GM18858 (cell line): Measurements from ENCODE around the gene B3GNT7.
"Not testable (repeated sequence)": the region's sequence is repeated elsewhere in the genome, so short reads cannot be mapped to it uniquely, and the experiment has no call there.

Experiments
- ATAC-seq: cut with Tn5 transposase; IDR thresholded peaks from one replicate; pipeline ENCODE4 v1.9.1; 2021; ENCODE audit not compliant: unreplicated experiment

Gene B3GNT7, protein sequence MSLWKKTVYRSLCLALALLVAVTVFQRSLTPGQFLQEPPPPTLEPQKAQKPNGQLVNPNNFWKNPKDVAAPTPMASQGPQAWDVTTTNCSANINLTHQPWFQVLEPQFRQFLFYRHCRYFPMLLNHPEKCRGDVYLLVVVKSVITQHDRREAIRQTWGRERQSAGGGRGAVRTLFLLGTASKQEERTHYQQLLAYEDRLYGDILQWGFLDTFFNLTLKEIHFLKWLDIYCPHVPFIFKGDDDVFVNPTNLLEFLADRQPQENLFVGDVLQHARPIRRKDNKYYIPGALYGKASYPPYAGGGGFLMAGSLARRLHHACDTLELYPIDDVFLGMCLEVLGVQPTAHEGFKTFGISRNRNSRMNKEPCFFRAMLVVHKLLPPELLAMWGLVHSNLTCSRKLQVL

DNA sequence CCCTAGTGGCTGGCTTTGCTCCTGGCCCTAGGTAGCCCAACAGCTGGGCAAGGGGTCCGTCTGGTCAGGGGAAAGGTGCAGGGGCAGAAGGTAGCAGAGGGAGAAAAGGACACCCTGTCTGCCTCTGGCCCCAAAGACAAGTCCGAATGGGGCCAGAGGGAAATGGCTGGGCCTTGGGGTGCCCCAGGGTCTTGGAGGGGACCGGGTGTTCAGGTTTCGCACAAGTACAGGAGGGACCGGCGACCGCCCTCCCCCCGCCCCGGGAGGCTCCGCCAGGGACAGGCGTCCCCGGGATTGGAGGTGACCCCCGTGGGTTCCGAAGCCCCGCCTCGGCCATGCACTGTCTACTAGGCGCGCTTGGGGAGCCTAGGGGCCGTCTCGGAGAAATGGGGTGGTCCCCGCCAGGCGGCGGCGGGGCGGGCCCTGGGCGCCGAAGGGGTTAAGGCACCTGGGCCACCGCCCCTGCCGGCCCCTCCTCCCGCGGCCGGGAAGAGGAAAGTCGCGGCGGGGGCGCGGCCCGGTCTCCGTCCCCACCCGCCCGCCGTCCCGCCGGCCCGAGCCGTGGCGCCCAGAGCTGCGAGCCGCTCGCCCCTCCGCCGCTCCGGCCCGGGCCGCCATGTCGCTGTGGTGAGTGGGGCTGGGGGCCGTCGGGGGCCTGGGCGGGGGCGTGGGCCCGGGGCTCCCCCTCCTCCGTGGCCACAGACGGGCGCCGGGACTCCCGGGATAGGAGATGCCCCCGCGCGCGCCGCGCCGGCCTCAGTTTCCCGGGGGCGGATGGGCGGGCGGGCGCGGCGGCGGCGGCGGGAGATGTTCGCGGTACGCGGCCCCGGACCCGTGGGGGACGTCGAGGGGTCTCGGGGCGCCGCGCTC is at the start of gene B3GNT7:
Gene B3GNT7, plus strand, starts transcription at position 523 of the 870 bp plus-strand sequence. Its CDS starts 94 bp downstream, at position 617.
- no peak for ATAC-seq

DNA sequence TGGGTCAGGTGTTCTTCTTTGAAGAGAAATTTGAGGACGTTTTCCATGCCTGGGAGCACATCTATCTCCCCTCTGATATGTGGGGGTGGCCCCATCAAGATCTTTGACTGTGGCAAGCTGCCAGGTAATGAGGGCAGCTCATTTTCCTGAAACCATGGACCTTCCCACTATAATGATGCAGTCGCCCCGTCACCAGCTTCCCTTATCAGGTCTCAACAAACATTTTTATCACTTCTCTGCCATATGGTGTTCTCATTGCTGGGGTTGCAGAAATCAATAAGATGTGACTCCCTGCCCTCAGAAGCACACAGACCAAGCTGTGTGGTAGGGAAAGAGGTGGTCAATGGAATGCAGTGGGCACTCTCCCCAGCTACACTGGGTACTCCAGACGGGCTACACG is 48.4 kb upstream of the B3GNT7 start:
- no peak for ATAC-seq

DNA sequence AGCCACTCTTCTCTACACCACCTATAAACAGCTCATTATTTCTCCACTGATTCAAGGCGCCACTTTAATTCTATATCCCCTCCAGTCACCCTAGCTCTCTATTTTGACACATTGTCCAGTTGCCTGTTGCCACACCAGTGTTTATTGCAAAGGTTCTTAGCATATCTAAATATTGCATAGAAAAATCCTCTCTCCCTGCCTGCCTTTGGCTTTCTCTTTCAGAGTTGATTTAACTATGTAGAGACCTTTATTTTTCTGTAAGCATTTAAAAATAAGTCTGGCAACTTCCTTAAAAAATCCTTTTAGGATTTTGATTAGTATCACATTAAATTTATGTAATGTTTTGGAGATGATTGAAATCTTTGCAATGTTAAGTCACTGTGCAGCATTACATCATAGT is 47.9 kb upstream of the B3GNT7 start:
- no peak for ATAC-seq

DNA sequence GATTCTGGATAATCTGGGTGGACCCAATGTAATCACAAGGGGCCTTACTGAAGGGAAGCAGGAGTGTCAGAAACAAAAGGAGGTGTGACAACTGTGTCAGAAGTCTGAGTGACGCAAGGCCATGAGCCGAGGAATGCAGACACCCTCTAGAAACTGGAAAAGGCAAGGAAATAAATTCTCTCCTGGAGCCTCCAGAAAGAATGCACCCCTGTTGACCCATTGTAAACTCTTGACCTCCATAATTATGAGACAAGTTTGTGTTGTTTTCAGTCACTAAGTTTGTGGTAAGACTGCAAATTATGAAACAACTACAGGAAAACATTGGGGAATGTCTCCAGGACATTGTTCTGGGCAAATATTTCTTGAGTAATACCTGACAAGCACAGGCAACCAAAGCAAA is 47.3 kb upstream of the B3GNT7 start:
- ATAC-seq = no peak

DNA sequence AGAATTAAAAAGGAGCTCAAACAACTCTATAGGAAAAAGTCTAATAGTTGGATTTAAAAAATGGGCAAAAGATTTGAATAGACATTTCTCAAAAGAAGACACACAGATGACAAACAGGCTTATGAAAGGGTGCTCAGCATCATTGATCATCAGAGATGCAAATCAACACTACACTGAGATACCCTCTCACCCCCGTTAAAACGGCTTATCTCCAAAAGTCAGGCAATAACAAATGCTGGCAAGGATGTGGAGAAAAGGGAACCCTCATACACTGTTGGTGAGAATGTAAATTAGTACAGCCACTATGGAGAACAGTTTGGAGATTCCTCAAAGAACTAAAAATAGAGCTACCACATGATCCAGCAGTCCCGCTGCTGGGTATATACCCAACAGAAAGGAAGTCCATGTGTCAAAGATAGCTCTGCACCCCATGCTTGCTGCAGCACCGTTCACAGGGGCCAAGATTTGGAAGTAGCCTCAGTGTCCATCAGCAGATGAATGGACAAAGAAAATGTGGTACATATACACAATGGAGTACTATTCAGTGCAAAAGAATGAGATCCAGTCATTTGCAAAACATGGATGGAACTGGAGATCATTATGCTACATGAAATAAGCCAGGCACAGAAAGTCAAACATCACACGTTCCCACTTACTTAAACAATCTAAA is 46.7 kb upstream of the B3GNT7 start:
- no peak for ATAC-seq

DNA sequence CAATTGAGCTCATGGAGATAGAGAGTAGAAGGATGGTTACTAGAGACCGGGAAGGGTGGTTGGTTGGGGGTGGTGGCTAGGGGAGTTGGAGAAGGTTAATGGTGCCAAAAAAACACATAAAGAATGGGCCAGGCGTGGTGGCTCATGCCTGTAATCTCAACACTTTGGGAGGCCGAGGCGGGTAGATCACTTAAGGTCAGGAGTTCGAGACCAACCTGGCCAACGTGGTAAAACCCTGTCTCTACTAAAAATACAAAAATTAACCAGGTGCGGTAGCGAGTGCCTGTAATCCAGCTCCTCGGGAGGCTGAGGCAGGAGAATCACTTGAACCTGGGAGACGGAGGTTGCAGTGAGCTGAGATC is 46.2 kb upstream of the B3GNT7 start:
- ATAC-seq = not testable (repeated sequence)

DNA sequence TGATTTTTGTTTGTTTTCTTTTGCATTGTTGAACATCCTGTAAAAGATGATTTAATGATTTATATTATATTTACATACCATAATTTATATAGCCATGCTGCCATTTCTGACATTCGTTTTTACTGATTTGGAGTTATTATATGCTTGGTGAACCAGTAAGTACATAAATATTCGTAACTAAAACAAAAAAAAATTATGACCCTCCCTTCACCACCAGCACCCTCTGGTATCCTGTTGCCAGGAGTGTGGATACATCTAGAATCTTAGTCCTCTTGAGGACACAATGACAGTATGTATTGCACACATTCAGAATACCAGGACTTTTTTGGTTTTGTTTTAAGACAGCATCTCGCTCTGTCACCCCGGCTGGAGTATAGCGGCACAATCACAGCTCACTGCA is 43.9 kb upstream of the B3GNT7 start:
- no peak for ATAC-seq

DNA sequence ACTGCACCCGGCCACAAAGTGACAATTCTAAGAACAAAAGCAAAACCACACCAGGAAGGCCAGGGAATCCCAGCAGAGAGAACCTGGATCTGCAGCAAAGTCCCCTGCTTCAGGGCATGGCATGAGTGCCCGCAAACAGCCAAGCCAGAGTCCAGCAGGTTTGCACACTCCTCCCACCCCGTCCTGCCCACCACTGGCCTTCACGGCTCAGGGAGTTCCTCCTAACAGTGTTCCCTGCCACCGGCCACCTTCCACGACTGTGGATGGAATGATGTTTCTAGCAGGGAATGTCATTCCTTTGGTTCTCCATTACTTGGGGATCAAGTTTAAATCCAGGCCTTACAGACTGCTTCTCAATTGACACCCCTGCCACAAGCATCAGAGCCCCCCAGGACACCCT is 42.0 kb upstream of the B3GNT7 start:
- ATAC-seq = no peak

DNA sequence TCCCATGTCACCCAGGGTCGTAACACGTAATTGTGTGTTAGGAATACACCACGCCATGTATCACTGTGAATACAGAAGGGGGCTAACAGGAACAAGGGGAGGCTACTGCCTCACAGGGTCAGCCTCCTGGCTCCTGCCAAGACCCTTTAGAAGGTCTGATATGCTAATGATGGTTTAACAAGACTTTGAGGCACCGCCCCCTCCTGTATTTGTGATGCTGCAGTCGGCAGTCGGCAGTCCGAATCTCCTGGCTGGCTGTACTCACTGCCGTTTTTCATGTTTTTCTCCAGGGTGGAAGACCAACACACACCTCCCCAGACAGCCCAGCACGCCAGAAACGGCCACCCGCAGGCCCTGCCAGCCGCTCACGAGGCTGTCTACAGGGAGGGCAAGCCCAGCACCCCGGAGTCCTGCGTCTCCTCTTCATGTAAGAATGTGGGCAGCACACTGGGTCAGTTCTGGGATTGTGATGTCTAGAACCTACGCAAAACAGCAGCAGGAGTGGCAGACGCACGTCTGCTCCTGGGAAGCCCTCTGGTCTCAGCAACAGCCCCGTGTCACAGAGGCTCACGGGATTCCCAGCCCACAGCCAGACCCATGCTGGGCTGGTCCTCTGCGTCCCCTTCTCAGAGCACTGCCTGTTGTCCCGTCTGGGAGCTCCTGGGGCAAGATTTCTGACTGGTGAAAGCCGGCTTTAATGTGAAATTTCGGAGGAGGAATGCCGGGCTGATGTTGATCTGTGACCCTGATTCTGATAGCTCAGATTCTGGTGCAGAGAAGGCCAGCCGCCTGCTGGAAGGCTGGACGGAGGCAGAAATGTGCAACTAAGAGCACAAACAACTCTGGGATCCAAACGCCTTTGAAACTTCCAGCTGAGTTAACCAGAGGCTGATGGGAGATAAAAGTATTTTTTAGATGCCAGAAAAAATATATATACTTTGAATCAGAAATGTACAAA is 39.7 kb upstream of the B3GNT7 start:
- ATAC-seq = no peak

DNA sequence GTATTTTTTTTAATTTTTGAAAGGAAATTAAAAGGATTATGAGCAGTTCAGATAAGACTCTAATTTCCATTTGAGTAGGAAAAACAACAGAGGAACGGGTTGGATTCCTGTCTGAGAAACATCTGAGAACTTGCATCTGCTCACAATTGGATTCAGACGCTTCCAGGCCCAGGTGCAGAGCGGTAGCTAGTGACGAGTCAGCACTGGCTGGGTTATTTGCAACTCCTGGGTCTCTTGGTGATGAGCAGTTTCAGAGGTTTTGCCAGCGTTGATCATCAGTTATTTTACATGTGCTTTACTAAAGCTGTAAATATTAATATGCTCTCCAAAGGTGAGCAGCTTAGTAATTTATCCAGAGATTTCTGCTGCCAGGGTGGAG is 39.1 kb upstream of the B3GNT7 start:
- ATAC-seq = no peak

DNA sequence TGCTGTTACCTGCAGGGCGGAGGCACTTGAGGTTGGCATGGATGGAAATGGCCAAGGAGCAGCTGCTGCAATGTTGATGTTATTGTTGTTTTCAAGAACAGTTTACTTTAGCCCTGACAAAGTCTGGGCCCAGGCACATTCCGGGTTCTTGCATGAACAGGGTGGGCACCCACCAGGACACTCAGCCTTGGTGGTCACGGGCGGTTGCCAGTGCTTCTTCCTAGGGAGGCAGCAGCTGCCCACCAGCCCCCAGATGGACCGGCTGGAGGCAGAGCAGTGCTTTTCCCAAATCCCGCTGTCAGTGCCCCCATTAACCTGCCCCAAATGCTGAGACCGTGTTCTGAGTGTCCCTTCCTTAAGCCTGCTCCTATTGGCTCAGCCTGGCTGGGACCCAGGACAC is 38.5 kb upstream of the B3GNT7 start:
- no peak for ATAC-seq

DNA sequence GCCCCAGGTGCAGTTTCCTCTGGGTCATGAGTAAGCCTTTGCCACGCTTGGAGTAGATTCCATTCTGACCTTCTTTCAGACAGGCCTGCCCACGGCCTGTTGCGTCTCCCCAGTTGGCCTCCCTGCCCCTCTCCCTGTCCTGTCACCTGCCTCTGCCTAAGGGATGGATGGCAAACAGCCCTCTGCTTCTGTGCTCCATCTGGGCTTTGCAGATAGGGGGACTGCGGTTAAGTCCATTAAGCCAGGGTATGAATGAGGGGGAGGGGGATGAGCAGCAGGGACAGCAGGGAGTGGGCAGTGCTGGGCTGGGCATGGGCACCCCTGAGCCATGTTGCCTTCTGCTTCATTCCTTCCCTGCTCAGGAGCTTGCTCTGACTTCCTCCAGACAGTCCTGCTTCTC is 37.6 kb upstream of the B3GNT7 start:
- no peak for ATAC-seq

DNA sequence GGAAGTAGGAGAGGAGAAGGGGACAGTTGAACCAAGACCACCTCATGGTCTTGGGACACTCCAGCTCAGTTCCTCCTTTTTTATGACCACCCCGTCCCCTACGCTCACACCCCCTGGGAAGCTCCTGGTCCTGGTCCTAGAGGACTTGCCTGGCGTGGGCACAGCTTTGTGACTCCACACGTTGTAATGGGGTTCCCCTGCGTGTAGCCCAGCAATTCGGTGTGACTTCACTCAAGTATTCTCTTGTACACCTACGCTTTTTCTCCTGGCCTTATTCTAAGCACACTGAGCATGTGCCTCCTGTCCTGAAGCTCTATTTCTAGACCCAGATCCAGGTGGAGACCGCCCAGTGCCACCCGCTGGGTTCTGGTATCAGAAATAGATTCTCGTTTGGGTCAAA is 36.1 kb upstream of the B3GNT7 start:
- no peak for ATAC-seq

DNA sequence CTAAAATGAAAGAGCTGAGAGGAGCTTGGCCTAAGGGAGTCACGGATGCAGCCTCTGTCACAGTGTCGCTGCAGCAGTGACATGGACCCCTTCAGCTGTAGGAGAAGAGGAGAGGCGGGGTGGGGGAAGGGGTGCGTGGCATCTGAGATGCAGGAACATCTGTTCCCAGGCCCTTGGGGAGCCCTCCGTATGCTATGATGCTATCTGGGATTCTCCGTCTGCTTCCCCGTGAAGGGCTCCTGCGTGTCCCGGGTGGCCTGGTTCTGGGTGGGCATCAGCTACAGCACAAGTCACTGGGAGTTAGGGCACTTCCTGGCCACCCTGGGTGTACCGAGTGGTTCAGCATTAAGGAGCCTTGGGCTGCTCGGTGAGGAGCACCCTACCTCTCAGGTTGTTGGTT is 35.6 kb upstream of the B3GNT7 start:
- no peak for ATAC-seq

DNA sequence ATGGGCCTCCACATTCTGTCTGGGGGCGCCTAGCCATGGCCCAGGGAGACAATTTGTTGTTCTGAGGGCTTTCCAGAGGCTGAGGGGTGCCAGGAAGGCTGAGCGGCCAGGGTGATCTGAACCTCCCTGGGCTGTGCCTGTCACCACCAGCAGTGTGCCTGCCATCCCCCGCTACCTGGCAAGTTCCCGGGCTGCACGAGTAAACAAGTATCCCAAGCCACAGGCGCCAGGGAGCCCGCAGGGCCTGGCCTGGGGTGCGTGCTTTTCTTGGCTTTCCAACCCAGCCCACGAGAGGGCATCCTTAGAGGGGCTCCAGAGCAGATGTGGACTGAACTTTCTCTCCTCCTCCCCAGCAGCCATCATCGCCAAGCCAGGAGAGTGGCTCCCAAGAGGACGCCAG is 35.1 kb upstream of the B3GNT7 start:
- ATAC-seq = no peak

DNA sequence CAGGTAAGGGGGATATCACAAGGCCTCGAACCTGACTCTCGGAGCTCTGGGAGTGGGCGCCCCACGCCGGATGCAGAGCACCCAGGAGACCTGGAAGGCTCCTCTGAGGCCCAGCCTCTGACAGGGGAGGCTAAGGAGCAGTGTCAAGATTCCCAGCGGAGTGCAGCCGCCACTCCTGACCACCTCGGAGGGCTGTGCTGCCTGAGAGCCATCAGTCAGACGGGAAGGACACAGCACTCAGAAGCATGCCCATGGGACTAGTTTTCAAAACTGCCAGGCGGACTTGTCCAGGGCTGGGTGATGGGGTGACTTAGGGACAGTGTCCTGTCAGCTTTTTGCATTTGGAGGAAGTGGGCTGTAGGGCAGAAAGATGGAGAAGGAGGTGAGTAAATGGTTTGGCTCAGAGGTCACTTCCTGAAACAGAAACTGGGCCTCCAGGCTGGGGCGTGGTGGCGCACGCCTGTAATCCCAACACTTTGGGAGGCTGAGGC is 34.6 kb upstream of the B3GNT7 start:
- no peak for ATAC-seq

DNA sequence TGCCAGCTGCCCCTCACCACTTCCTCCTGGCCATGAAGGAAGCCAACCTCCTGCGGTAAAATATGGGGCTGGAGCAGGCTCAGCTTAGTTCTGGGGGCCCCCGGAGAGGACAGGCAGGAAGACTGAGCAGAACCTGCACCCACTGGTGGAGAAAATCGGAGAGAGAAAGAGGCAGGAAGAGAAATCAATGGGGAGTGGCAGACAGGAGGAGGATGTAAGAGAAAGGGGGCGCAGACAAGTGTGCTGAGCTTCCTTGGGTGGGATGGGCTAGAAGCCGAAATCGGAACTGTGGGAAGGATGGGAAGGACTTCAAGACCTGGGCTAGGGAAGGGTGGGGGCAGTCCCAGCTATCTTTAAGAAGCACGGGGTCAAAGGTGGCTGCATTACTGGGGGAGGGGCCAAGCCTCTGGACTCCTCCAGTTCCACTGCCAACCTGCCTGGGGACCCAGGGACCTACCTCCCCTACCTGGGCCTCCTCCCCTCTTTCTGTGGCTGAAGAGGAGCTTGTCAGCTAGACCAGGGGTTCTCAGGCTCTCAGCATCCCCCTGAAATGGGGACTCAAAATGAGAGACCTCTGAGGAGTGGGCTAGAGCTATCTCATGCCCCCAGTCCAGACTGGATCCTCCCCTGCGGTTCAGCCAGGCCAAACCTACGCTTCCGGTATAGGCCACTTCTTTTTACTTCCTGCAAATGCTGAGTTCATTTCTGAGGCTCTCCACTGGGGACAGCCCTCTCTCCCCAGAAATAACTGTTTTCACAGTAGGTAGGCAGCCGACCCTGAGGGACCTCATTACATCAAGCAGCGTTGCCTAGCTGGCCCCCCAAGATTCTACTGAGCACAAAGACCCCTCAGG is 33.6 kb upstream of the B3GNT7 start:
- peak; percentile 85 for ATAC-seq

DNA sequence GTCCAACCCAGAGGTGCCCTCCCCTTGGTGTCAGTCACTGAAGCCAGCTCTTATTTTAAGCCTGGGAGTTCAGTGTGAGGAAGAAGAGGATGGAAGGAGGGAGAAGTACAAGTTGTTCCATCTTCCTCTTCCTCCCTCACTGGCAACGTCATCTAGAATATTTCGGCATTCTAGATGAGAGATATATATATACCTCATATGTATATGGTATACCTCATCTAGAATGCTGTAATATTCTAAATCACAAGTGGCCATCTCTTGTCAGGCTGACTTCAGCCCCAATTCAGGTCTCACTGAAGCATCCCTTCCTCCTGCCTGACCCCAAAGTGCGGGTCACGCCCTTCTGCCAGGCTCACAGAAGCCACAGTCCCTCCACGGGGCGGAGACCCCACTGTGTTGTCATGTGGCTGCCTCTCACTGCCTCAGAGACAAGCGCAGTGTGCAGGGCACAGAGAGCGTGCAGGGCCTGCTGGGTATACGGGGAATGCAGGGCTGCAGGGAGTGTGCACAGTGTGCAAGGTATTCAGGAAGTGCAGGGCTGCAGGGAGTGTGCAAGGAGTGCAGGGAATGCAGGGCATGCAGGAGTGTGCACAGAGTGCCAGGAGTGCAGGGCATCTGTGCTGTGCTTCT is 32.8 kb upstream of the B3GNT7 start:
- ATAC-seq = no peak

DNA sequence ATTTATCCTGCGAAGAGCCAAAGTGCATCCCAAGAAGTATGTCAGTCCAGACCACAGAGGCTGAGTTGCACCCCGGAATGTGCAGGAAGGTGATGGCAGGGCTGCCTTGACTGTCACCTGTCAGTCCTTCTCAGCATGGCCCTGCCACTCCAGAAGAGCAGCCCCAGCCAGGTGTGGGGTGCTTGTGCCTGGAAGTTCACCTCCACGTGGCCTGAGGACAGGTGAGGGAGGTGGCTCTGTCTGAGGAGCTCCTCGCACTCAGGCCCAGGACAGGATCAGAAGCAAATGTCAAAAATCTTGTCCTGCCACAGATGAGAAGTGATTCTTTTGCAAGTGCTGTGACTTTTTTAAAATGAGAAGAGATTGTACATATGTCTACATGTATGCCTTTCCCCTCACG is 31.4 kb upstream of the B3GNT7 start:
- no peak for ATAC-seq
